ENCODE results near the gene ARRDC2.

The ARRDC2 gene

DNA sequence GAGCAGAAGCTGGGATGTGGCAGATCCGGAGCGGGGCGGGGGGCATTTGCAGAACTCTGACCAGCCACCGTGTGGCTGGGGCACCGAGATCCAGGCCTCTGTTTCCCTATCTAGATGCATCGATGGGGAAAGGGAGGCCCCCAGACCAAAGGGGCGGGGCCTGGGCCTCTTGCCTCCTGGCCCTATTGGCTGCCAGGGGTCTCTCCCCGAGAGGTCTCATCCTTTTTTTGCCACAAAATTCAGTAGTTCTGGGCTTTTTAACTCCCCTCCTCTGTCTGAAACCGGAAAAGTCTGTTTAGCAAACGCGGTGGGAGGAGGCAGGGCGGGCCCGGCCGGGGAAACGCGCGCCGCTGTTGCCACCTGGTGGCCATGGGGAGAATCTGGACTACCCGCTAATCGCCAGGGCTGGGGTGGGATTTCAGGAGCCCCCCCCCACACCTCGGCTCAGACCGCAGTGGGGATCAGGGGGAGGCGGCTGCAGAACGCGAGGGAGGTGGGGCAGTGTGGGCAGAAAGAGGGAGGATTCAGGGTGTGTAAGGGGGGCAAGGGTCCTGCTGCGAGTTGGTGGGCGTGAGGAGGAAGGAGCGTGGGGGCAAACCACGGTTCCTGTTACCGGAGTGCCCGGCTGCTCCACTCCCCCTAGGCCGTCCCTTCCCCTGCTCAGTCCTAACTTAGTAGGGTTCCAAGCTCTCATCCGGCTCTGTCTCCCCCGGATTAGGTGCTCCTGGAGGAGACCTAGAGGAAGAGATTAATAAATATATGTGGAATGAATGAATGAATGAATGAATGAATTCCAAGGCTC, 50.4 kb downstream of the ARRDC2 start:
- peak; percentile 95 for DNase-seq (ENCODE audit: low spot score)

DNA sequence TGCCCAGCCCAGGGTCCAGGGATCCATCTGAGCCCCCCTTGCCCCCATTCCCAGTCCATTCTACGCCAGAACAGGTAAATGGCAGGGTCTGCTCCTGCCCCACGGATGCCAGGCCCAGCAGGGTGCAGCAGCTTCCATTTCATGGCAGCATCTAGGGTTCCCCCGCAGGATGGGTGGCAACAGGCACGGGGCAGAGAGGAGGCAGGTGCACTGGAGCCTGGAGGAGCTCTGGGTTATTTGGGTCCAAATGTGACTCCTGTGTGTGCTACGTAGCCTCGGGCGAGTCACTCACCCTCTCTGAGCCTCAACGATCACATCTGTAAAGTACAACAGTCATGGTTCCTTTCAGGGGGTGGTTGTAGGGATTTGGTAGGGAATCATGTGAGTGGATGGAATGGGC, 51.3 kb downstream of the ARRDC2 start:
- peak; percentile 39 for DNase-seq (ENCODE audit: low spot score)

GRCh38 chr19:18059902-18060301, 51.9 kb downstream of the ARRDC2 start:
- DNase-seq (ENCODE audit: low spot score), result no peak

- DNase-seq (ENCODE audit: low spot score), result peak; percentile 36
These were observed 52.5 kb downstream of the ARRDC2 start for GRCh38 chr19:18060472-18060871.

DNA sequence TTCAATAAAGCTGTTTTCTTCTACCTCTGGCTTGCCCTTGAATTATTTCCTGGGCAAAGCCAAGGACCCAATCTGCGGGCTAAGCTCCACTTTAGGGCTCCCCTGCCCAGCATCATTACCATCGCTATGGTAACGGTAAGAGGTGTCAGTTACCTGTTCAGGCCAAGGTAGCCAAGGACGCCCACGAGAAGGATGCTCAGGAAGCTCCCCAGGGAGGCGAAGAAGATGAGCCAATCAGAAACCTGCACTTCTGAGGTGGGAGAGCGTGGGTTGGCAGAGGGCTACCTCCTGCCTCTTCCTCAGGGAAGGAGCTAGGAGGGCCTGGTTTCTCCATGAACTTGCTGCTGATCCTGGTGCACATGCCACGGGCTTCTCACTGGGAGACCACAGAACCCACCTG, 54.1 kb downstream of the ARRDC2 start:
- no peak for DNase-seq (ENCODE audit: low spot score)

- no peak for DNase-seq (ENCODE audit: low spot score)
These were observed 55.5 kb downstream of the ARRDC2 start for GRCh38 chr19:18063463-18063862.

All from D341Med (cell line).